A673 (cell line): ENCODE results near the gene RNF25. TPM values are rescaled to one million over a fixed set of nuclear protein-coding genes. Genes with fewer than 3 reads are reported as not detected.
"Not testable (repeated sequence)": the region's sequence is repeated elsewhere in the genome, so short reads cannot be mapped to it uniquely, and the experiment has no call there.

ENCODE experiments used
- BruUV-seq: library from RNA; stranded (reverse); fragments of 400-500 nt; replicated peaks from 2 replicates; lab custom pipeline; 2021; lab: Mats Ljungman, UMichigan
- CTCF ChIA-PET: fragments of 300-600 bp; sonication (Branson Sonifier 250); formaldehyde crosslinking; loops from one replicate; lab custom pipeline; 2022; ENCODE audit warnings: antibody characterized with exemption; lab: Charles Lee
- POLR2A ChIA-PET: fragments of 300-600 bp; sonication (Branson Sonifier 250); formaldehyde crosslinking; loops from one replicate; lab custom pipeline; 2022; ENCODE audit warnings: antibody characterized with exemption; ENCODE audit not compliant: low non-redundant PET; lab: Charles Lee
- DNase-seq: peaks from one replicate; pipeline ENCODE4 v3.0.0-alpha.2; 2015; ENCODE audit warnings: low spot score
- H3K27ac ChIP-seq: fragments of 200-600 bp; sonication (generic); 2 replicates; pipeline ENCODE4 v1.5.1; 2016; ENCODE audit warnings: mixed run types, low read depth, mild to moderate bottlenecking, mixed read lengths, antibody characterized with exemption, low read length; ENCODE audit not compliant: poor library complexity, severe bottlenecking
- H3K27me3 ChIP-seq: fragments of 200-600 bp; sonication (generic); replicated peaks from 2 replicates; pipeline ENCODE4 v1.6.1; 2017; ENCODE audit warnings: mixed run types, low read depth, mild to moderate bottlenecking, mixed read lengths, antibody characterized with exemption, low read length; ENCODE audit not compliant: insufficient read depth, poor library complexity
- H3K36me3 ChIP-seq: fragments of 200-600 bp; sonication (generic); 2 replicates; pipeline ENCODE4 v1.6.1; 2016; ENCODE audit warnings: mixed run types, mild to moderate bottlenecking, mixed read lengths, antibody characterized with exemption, low read length; ENCODE audit not compliant: insufficient read depth, poor library complexity, severe bottlenecking
- H3K4me1 ChIP-seq: fragments of 200-600 bp; sonication (generic); 2 replicates; pipeline ENCODE4 v1.6.1; 2017; ENCODE audit warnings: mixed run types, mild to moderate bottlenecking, mixed read lengths, antibody characterized with exemption, low read length; ENCODE audit not compliant: insufficient read depth, poor library complexity, severe bottlenecking
- H3K4me3 ChIP-seq: fragments of 200-600 bp; sonication (generic); 2 replicates; pipeline ENCODE4 v1.5.1; 2016; ENCODE audit warnings: low read depth, mixed run types, mild to moderate bottlenecking, mixed read lengths, low read length; ENCODE audit not compliant: poor library complexity, severe bottlenecking
- H3K9me3 ChIP-seq: fragments of 200-600 bp; sonication (generic); 2 replicates; pipeline ENCODE4 v1.6.1; 2016; ENCODE audit warnings: mixed run types, low read depth, mild to moderate bottlenecking, mixed read lengths, antibody characterized with exemption, low read length; ENCODE audit not compliant: poor library complexity, severe bottlenecking
- CTCF ChIP-seq: fragments of 300-800, 200-600 bp; sonication (generic); conservative IDR thresholded peaks from 2 replicates; pipeline ENCODE4 v1.5.1; 2017; ENCODE audit warnings: low read depth, mild to moderate bottlenecking, antibody characterized with exemption, low read length, moderate library complexity, mixed read lengths
- EZH2 ChIP-seq: fragments of 200-600 bp; sonication (generic); IDR thresholded peaks from 2 replicates; pipeline ENCODE4 v1.6.1; 2017; ENCODE audit warnings: borderline replicate concordance, low read depth, mild to moderate bottlenecking, mixed read lengths, antibody characterized with exemption, low read length; ENCODE audit not compliant: poor library complexity, severe bottlenecking
- intact Hi-C: fragments of 100-400 bp; cut with micrococcal nuclease; formaldehyde crosslinking; loops from one replicate; pipeline ENCODE4 v1.10.0; 2022; ENCODE audit not compliant: unreplicated experiment
- total RNA-seq: library from RNA; stranded (reverse); gene quantifications from 2 replicates; pipeline ENCODE4 v1.2.3, GENCODE V29; 2021

RNF25 gene
- total RNA-seq, 1 experiment from 2014 or later: 39.4 TPM

- no TSS peak for BruUV-seq
- Histone ChIP-seq H3K4me1 (no peaks in the 10 kb centered on the region), H3K27me3 (no peaks in the 10 kb centered on the region), H3K9me3 (no peaks in the 10 kb centered on the region), H3K4me3 (no peak overlapping the region), H3K27ac (no peak overlapping the region), H3K36me3 (peaks cover 12% of the 10 kb centered on the region)
- TF ChIP-seq CTCF (no peak), EZH2 (no peak)
- DNase-seq: no peak
- CTCF ChIA-PET: no interaction called here
- POLR2A ChIA-PET: no interaction called here
- intact Hi-C loops: loop anchor here (5.0 kb wide), 1 partner anchor 389 kb away; no protein-coding TSS in a partner anchor
These were observed 19.4 kb upstream of the RNF25 start for GRCh38 chr2:218691234-218691633.

- H3K27me3 ChIP-seq, H3K9me3 ChIP-seq, H3K27ac ChIP-seq, H3K4me3 ChIP-seq, BruUV-seq, H3K4me1 ChIP-seq, H3K36me3 ChIP-seq, POLR2A ChIA-PET: not testable (repeated sequence)
- TF ChIP-seq CTCF: peak; percentile 89
- CTCF ChIA-PET: interaction anchor here (0.5 to 1.0 kb wide), 6 partner anchors 16 to 939 kb away, joined by 3 to 7 read pairs (median 4); partner anchors contain the start of genes RNF25 and STK36
- intact Hi-C loops: loop anchor here (1.0 kb wide), 1 partner anchor 160 kb away; no protein-coding TSS in a partner anchor
- DNase-seq: peak; percentile 87
These were observed 15.7 kb upstream of the RNF25 start for GRCh38 chr2:218687400-218688060.

- no TSS peak for BruUV-seq
- TF ChIP-seq EZH2 (no peak), CTCF (no peak)
- no peaks in the 10 kb centered on the region for H3K4me1 ChIP-seq
- intact Hi-C loops: no loop called here
- no peak for DNase-seq
- no peaks in the 10 kb centered on the region for H3K27me3 ChIP-seq
- H3K27ac ChIP-seq: no peak overlapping the region
- peaks cover 4% of the 10 kb centered on the region for H3K36me3 ChIP-seq
- ChIA-PET CTCF (no interaction called here), POLR2A (no interaction called here)
- no peaks in the 10 kb centered on the region for H3K9me3 ChIP-seq
- H3K4me3 ChIP-seq: no peak overlapping the region
These were observed 8.3 kb upstream of the RNF25 start for GRCh38 chr2:218680061-218680460.
